Activated gamma-delta T cell treated with anti-CD3 and anti-CD28 coated beads, Interleukin-2, amount 50 U/mL, for 16 hours (primary cell): ENCODE data around the gene GABRR3.
A peak's percentile ranks its signal among the peaks of the same experiment; 100 is the strongest.

Source experiments
- DNase-seq: peaks from one replicate; pipeline ENCODE4 v3.0.0-alpha.2; 2020; ENCODE audit warnings: low read depth

GABRR3 gene

GRCh38 chr3:98035208-98035607 is at the start of gene GABRR3:
Gene GABRR3, minus strand, starts transcription at chr3:98035315. Its CDS starts 328 bp downstream, at chr3:98034987.
- DNase-seq = no peak

DNA sequence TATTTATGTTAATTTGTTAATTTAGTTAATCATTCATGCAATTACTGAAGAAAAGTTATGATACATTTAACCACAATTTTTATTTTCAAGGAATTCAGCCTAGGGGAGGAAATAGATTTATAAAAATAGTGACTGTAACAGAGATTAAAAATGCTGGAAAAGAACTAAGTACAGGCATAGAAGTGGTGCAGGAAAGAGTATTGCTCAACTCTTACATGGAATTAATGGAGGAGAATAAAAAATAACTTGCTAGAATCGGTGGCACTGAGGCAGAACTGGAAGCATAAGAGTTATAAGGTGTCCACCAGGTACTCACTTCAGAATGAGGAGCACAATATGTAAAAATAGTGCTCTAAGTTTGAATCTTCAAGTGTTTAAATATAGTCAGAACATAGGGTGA is 38.4 kb upstream of the GABRR3 start:
- no peak for DNase-seq

- DNase-seq = no peak
Measured at GRCh38 chr3:98070840-98071239, 35.7 kb upstream of the GABRR3 start.

DNA sequence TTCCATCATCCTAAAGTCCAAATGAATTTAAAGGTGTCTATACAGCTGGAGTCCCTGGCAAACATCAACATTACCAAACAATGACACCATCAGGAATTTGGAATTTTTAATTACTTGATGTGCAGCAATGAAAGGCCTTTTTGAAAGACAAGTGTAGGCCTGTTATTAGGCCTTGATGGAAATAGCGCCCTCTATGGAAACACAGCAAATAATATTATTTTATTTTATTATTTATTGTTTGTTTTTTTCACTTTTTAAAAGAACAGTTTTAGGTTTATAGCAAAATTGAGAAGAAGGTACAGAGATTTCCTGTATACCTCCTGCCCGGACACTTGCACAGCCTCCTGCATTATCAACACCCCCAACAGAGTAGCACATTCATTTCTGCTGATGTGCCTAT is 33.7 kb upstream of the GABRR3 start:
- no peak for DNase-seq

GRCh38 chr3:98058244-98058960 is 23.3 kb upstream of the GABRR3 start:
- no peak for DNase-seq

DNA sequence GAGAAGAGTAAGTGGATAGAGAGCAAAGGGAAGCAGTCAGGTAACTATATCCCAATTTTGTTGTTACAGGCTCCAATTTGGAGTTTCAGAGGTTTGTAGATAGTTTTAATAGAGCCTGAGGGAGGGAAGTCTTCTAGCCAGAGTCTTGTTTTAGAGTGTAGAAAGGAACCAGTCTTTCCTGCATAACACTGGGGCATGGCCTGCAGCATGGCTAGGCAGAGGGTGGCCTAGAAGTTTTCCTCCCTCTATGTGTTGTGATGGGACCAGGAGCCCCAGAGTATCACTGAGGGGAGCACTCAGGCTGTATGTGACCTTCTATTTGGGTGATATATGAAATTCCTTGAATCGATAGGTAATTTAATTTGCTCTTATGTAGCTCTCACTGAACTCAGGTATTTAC is 22.5 kb upstream of the GABRR3 start:
- no peak for DNase-seq

DNA sequence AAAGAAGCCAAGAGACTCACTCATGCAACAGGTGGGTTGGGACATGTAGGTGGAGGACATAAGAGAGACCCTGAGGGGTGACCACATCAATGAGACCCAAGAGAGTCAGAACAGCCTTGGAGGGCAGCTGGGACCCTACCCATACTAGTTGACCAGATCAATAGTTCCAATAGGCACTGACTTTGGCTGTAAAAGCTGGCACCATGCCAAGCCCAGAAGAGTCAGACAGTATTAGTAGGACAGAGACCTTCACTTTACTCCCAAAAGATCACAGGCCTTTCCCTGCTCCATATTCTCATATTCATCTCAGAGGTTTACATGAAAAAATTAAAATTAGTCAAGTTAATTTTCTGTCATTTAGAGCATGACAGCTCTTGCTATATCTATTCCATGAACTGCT is 20.9 kb upstream of the GABRR3 start:
- no peak for DNase-seq

DNA sequence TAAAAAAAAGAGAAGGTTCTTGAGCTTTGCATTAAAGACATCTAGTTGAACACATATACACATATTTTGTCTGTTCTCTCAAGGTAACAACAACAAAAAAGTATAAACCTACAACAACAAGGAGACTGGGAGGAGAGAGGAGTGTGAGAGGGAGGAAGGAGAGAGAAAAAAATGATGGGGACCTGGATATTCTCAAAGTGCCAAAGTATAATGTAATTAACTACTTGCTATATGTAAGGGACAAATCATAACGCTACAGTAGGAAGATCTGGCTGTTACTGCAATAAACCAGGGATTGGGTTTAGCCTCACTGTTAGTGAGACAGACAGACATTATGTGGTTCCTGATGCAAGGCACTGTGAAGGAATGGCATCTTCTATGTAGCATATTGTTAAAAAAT is 14.2 kb upstream of the GABRR3 start:
- DNase-seq = no peak

DNA sequence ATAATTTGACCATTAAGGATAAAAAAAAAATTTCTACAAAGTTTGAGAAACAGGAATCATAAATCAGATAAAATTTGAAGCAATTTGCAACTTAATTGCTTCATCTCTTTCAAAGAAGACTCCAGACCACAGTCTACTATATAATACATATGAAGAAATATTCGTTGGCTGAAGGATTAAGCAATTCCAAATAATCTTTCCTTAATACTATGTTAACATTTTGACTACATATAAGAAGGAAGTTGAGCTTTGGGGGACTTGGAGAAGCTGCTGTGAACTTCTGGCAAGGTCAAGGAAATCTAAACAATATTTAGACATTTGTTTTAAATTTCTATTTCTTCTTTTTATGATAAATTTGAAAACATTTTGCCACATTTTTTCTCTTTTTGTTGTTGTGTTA is 13.5 kb upstream of the GABRR3 start:
- DNase-seq = no peak

DNA sequence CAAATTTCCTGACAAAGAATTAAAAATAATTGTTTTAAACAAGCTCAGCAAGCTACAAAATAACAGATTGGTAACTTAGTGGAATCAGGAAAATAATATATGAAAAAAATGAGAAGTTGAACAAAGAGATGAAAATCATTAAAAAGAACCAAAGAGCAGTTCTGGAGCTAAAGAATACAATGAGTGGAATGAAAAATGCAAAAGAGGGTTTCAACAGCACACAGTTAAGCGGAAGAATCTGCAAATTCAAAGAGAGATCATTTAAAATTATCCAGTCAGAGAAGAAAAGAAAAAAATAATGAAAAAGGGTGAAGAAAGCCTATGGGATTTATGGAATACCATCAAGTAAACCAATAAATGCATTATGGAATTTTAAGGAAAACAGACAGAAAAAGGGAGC is 6.2 kb upstream of the GABRR3 start:
- DNase-seq = no peak

DNA sequence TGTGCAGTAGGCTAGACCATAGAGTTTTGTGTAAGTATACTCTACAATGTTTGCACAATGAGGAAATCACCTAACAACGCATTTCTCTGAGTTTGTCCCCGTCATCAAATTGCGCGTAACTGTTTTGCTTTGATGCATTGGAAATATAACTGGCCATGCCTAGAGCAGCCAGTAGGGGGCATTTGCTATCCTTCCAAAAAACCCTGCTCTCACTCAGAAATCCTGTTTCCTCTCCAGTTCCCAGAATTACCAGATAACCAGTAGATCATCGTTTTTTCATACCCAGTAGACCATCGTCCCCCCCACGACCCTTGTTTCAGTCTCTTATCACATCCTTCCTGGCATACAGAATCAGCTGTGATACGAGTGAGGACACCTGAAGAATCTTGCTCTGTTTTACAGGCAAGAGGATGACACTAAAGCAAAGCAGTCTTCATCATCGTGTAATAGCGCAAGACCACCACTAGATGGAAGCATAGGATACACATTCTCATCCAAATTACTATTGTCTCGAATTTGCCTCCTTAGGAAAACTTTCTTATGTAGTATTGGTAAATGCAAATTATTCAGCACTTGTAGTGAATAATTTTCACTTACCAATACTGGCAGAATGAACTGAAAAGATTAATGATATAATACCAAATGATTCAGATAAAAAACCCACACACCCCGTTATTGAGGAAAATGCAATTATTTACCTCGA is 4.4 kb upstream of the GABRR3 start:
- peak; percentile 49 for DNase-seq

DNA sequence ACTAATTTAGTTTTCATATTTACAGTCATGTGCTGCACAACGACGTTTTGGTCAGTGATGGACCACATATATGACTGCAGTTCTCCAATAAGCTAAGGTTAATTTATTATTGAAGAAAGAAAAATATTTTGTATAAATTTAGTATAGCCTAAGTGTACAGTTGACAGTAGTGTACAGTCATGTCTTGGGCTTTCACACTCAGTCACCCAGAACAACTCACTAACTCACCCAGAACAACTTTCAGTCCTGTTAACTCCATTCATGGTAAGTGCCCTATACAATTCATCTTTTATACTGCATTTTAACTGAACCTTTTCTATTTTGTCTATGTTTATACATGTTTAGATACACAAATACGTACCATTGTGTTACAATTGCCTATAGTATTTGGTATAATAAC is 3.8 kb upstream of the GABRR3 start:
- DNase-seq = no peak

GRCh38 chr3:98038286-98038685 is 3.2 kb upstream of the GABRR3 start:
- no peak for DNase-seq

DNA sequence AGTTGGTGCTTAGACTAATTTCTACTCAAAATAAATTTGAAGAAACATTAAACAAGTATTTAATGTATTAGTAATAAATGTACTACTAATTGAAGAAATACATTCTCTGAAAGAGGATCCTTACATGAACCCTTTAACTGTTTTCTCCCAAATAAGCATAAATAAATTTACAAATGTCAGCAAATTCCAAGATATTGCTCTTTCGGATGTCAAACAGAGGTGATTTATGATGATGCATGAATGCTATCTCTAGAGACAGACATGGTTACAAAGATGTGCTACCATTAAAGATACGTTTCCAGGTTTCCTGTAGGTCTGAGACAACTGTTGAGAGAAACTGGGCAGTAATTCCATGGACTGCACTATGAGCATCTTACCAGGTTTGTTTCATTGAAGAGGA is 629 bp downstream of the GABRR3 start:
- DNase-seq = no peak

DNA sequence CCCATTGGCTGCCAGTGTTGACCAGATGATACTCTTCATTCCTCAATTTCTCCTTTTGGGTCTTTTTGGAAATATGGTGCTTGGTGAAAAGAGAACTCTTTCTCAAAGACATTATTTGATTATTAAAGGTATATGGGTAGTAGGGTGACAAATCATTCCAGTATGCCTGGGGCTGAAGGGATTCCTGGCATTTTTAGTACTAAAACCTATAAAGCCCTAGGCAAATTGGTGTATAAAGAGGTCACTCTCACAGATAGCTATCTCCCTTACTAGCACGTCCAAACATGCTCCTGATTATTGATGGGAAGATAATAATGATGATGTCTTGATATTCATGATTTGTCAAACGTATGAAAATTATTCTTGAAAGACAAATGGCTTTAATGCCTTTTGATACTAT is 1.1 kb downstream of the GABRR3 start:
- no peak for DNase-seq

DNA sequence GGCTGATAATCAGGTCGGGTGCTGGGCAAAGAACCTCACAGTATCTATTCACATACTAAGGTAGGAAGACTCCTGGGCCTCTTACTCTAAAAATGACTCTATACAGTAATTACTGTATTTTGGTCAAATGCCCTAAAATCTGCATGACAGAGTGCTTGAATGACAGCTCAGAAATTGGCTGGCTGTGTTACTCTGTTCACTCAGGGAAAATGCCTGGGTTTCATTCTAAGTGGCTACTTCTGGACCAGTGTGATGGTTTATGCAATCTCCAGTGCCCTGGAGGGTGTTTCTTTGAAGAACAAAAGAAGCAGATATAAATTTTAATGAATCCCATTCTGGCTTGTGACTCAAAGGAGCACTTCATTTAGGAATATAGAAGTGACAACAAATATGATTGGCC is 2.2 kb downstream of the GABRR3 start:
- no peak for DNase-seq

DNA sequence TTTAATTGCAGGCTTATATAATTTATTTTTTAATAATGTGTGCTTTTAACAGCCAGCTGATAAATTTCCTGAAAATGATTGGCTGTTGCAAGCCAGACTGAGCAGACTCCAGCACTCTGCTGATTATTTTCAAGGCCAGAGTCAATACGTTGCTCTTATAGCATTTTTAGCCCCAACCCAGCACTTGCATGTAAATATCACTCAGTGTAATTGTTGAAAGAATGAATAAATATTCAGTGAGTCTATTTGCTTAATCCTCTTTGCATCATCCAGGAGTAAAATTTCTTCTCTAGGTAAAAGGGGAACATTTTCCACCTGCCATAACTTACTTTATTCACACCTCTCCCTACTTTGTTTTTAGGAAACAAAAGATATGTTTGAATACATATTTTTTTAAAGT is 2.9 kb downstream of the GABRR3 start:
- no peak for DNase-seq

- no peak for DNase-seq
Measured at GRCh38 chr3:98029083-98029482, 6.0 kb downstream of the GABRR3 start.

DNA sequence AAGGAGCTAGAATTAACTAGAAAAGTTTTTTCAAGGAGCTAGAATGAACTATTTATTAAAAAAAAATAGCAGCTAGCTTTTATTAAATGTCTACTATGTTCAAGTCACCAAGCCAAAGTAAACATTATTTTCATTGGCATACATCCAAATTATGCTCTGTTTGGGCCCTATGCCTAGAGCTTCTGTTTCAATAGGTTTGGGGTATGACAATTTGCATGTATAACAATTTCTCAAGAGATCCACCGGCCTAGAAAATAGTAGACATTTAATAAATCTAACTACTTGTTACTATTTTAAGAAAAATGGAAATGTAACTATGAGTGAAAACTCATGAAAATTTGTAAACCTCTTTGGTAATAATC is 8.0 kb downstream of the GABRR3 start:
- no peak for DNase-seq

- no peak for DNase-seq
Measured at GRCh38 chr3:98026425-98027084, 8.6 kb downstream of the GABRR3 start.

GRCh38 chr3:98025392-98025945 is 9.6 kb downstream of the GABRR3 start:
- no peak for DNase-seq

DNA sequence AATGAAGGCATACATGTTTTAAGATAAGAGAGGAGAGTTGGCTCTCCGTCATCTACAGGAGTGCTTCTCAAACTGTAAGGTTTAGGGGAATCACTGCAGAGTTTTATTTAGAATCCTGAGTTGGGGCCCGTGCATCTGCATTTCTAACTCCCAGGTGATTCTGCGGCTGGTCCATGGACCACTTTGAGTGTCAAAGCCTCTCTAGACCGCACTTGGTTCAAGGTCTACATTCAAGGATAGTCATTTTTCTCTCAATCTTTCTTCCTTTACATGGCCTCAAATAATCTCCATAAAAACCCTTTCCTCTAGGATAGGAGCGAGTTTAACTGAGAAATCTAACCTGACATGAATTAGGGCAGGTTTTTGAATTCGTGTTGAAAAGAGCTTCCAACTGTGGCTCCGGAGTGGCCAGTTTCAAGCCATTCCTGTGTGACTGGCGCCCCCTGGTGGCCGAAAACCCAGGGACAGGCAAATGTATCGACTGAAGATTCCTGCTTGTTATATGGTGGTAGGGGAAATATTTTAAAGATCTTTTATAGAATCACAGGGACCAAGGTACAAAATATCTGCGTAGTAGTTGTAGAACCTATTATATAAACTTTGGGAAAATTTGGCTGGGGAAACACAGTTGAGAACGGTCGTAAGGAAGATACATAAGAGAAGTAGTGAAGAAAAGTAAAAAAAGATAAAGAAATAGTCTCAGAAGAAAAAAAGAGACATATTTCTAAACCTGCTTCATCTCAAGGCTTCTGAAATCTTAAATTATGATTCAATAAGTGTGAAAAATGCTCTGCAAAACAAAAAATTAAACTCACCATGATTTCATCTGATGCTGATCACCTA is 11.9 kb downstream of the GABRR3 start:
- DNase-seq = peak; percentile 94
